GM12892 (cell line): Measurements from ENCODE around the gene C17orf75.
"Not testable (repeated sequence)": the region's sequence is repeated elsewhere in the genome, so short reads cannot be mapped to it uniquely, and the experiment has no call there.

Source experiments
- DNase-seq: peaks from one replicate; pipeline ENCODE4 v3.0.0; 2011; ENCODE audit not compliant: insufficient read length
- FAIRE-seq: peaks from 2 replicates; lab custom pipeline; 2011; peaks lifted over from hg19 to GRCh38; lab: Jason Lieb, UNC
- POLR2A ChIP-seq: IDR thresholded peaks from 2 replicates; pipeline ENCODE4 v1.6.1; 2011; ENCODE audit warnings: low read depth, low read length, control low read depth
- POLR2AphosphoS5 ChIP-seq: IDR thresholded peaks from 2 replicates; pipeline ENCODE4 v1.6.1; 2011; ENCODE audit warnings: low read depth, low read length, control low read depth
- TAF1 ChIP-seq: IDR thresholded peaks from 2 replicates; pipeline ENCODE4 v1.6.1; 2011; ENCODE audit warnings: low read depth, mild to moderate bottlenecking, control low read depth, low read length, borderline replicate concordance

Gene C17orf75

GRCh38 chr17:32357615-32358014 is 15.6 kb upstream of the C17orf75 start:
- DNase-seq (no peak), FAIRE-seq (no peak)
- no peak for TF ChIP-seq POLR2A
- no peak for TF ChIP-seq TAF1
- no peak for TF ChIP-seq POLR2AphosphoS5

- no peak for DNase-seq
- FAIRE-seq, result no peak
- TF ChIP-seq POLR2AphosphoS5 (no peak), TAF1 (no peak), POLR2A (no peak)
Observed at GRCh38 chr17:32356750-32357149, 14.8 kb upstream of the C17orf75 start.

- no peak for TF ChIP-seq TAF1
- no peak for TF ChIP-seq POLR2A
- no peak for TF ChIP-seq POLR2AphosphoS5
- FAIRE-seq (no peak), DNase-seq (no peak)
Observed at GRCh38 chr17:32356378-32356743, 14.4 kb upstream of the C17orf75 start.

GRCh38 chr17:32355649-32356377 is 13.8 kb upstream of the C17orf75 start:
- DNase-seq (no peak), FAIRE-seq (no peak)
- TF ChIP-seq TAF1 (no peak), POLR2A (no peak), POLR2AphosphoS5 (no peak)

GRCh38 chr17:32352734-32353133 is 10.8 kb upstream of the C17orf75 start:
- FAIRE-seq, DNase-seq: not testable (repeated sequence)

- FAIRE-seq, result peak; percentile 54
- TF ChIP-seq POLR2A, result no peak
- TF ChIP-seq TAF1, result no peak
- TF ChIP-seq POLR2AphosphoS5, result no peak
- DNase-seq, result peak; percentile 23
Observed at GRCh38 chr17:32350666-32351418, 8.9 kb upstream of the C17orf75 start.

GRCh38 chr17:32349854-32350665 is 8.1 kb upstream of the C17orf75 start, which contains the start of gene ZNF207:
Gene ZNF207, plus strand, starts transcription at chr17:32350157. Its CDS starts 129 bp downstream, at chr17:32350286.
- DNase-seq (peak; percentile 72), FAIRE-seq (peak; percentile 99)
- peak; percentile 97 for TF ChIP-seq POLR2A
- peak; percentile 97 for TF ChIP-seq POLR2AphosphoS5
- peak; percentile 8; the same call in 1 of the 2 replicates for TF ChIP-seq TAF1

GRCh38 chr17:32349503-32349853 is 7.5 kb upstream of the C17orf75 start:
- peak; percentile 17 for FAIRE-seq
- TF ChIP-seq POLR2AphosphoS5 (no peak), TAF1 (no peak), POLR2A (no peak)
- DNase-seq, result peak; percentile 10

- no peak for TF ChIP-seq POLR2A
- no peak for TF ChIP-seq TAF1
- no peak for TF ChIP-seq POLR2AphosphoS5
- DNase-seq (no peak), FAIRE-seq (no peak)
Observed at GRCh38 chr17:32348483-32348800, 6.5 kb upstream of the C17orf75 start.

- no peak for FAIRE-seq
Observed at GRCh38 chr17:32345951-32346600, 4.1 kb upstream of the C17orf75 start.

More at GRCh38 chr17:32345951-32346600, 4.1 kb upstream of the C17orf75 start:
- no peak for TF ChIP-seq POLR2AphosphoS5
- no peak for TF ChIP-seq TAF1
- no peak for TF ChIP-seq POLR2A
- no peak for DNase-seq
